Upper lobe of right lung (tissue), 1 donor: ENCODE results near the gene ASCC2. TPM values are rescaled to one million over a fixed set of nuclear protein-coding genes. Genes with fewer than 3 reads are reported as not detected.
"Not testable (repeated sequence)": the region's sequence is repeated elsewhere in the genome, so short reads cannot be mapped to it uniquely, and the experiment has no call there.

Experiments used
- ATAC-seq: fragments of 200-7000 bp; cut with Tn5 transposase; one replicate; pipeline ENCODE4 v1.9.1; 2020; ENCODE audit warnings: mild to moderate bottlenecking, moderate library complexity
- DNase-seq: peaks from one replicate; pipeline ENCODE4 v3.0.0-alpha.2; 2020
- H3K27ac ChIP-seq: fragments of 200-600 bp; one replicate; pipeline ENCODE4 v1.8.0; 2022
- H3K27me3 ChIP-seq: fragments of 200-600 bp; one replicate; pipeline ENCODE4 v1.8.0; 2022; ENCODE audit warnings: mild to moderate bottlenecking
- H3K36me3 ChIP-seq: fragments of 200-600 bp; one replicate; pipeline ENCODE4 v1.8.0; 2022
- H3K4me1 ChIP-seq: fragments of 200-600 bp; one replicate; pipeline ENCODE4 v1.8.0; 2022
- H3K4me3 ChIP-seq: fragments of 200-600 bp; one replicate; pipeline ENCODE4 v1.8.0; 2022; ENCODE audit warnings: mild to moderate bottlenecking
- H3K9me3 ChIP-seq: fragments of 200-600 bp; one replicate; pipeline ENCODE4 v1.8.0; 2022
- CTCF ChIP-seq: fragments of 200-600 bp; IDR thresholded peaks from one replicate; pipeline ENCODE4 v1.8.0; 2022; ENCODE audit warnings: antibody characterized with exemption
- intact Hi-C: fragments of 100-400 bp; cut with DNase I; formaldehyde crosslinking; loops from one replicate; pipeline ENCODE4 v1.11.0; 2022
- total RNA-seq: library from RNA; stranded (reverse); fragmentation: NEBNext Ultra II Directional; extraction: Animal tissue kit (Norgen Biotek cat#: 25700); gene quantifications from one replicate; pipeline ENCODE4 v1.2.1, GENCODE V29; 2021
- donor health status: DM: no; HTN: yes; CAD: no; lungs with severe emphysema.

Gene ASCC2
- total RNA-seq, 1 donor from 2014 or later: 54.6 TPM

GRCh38 chr22:29861672-29862297, 23.7 kb upstream of the ASCC2 start:
- TF ChIP-seq CTCF: no peak
- Histone ChIP-seq H3K27ac (no peak overlapping the region), H3K9me3 (no peaks in the 10 kb centered on the region), H3K36me3 (no peaks in the 10 kb centered on the region), H3K4me3 (no peak overlapping the region), H3K4me1 (no peaks in the 10 kb centered on the region), H3K27me3 (no peaks in the 10 kb centered on the region)
- intact Hi-C loops: no loop called here
- ATAC-seq (no peak), DNase-seq (no peak)

- Histone ChIP-seq H3K27me3 (no peaks in the 10 kb centered on the region), H3K4me1 (no peaks in the 10 kb centered on the region), H3K27ac (no peak overlapping the region), H3K4me3 (no peak overlapping the region), H3K36me3 (no peaks in the 10 kb centered on the region), H3K9me3 (no peaks in the 10 kb centered on the region)
- no peak for DNase-seq
- TF ChIP-seq CTCF: no peak
- intact Hi-C loops: no loop called here
- ATAC-seq: no peak
Observed at GRCh38 chr22:29860006-29860766, 22.1 kb upstream of the ASCC2 start.

- H3K27ac ChIP-seq, H3K4me3 ChIP-seq, ATAC-seq, intact Hi-C loops, H3K36me3 ChIP-seq, H3K27me3 ChIP-seq, H3K9me3 ChIP-seq, DNase-seq, H3K4me1 ChIP-seq: not testable (repeated sequence)
Observed at GRCh38 chr22:29859030-29859429, 21.0 kb upstream of the ASCC2 start.

GRCh38 chr22:29856496-29856895, 18.4 kb upstream of the ASCC2 start:
- no peak for ATAC-seq
- Histone ChIP-seq H3K9me3 (no peaks in the 10 kb centered on the region), H3K4me1 (no peaks in the 10 kb centered on the region), H3K27ac (no peak overlapping the region), H3K4me3 (no peak overlapping the region), H3K27me3 (no peaks in the 10 kb centered on the region), H3K36me3 (no peaks in the 10 kb centered on the region)
- intact Hi-C loops: no loop called here
- TF ChIP-seq CTCF: no peak
- DNase-seq: no peak

DNA sequence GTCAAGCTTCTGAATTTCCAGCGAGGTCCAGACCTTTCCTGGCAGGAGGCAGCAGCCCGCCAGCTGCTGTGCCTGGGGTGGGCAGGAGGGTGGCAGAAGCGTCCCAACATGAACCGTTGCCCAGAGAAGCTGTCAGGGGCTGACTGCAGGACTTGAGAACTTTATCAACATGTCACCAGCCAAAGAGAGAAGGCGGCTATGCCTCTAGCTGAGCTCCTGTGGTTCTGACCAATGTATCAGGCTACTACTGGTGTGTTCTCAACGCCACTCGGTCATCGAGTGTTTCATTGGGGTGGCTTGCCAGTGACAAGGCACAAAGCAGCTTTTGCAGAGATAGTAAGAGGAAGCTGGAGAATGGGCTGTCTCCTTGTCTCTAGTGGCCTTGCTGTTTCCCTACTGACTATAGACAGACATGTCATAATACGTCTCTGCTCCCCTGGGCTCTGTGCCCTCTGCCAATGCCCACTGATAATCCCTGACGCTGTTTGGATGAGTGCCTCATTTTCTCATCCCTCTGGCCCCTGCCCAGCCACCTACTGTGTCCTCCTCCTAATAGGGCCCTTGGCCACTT, 17.6 kb upstream of the ASCC2 start:
- DNase-seq: no peak
- no peaks in the 10 kb centered on the region for H3K9me3 ChIP-seq
- no peak overlapping the region for H3K4me3 ChIP-seq
- H3K27me3 ChIP-seq: no peaks in the 10 kb centered on the region
- no peak overlapping the region for H3K27ac ChIP-seq
- ATAC-seq: peak; percentile 75
- intact Hi-C loops: no loop called here
- no peaks in the 10 kb centered on the region for H3K4me1 ChIP-seq
- TF ChIP-seq CTCF: no peak
- H3K36me3 ChIP-seq: no peaks in the 10 kb centered on the region

DNA sequence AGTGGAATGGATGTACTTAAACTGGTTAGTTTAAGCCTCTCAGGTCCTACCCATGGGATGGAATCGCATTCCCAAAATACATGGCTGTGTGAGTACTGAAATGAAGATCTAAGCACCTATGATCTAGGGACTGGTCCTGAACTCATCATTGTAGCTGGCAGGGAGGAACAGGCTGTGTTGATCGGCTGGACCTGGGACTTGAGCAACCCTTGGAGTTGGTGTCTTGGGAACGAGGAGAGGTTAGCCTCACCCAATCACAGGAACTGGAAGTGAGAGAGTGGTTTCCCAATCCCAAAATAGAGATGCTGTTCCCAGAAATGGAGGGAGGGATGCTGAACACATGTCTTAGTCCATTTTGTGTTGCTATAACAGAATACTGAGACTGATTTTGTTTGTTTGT, 16.4 kb upstream of the ASCC2 start:
- intact Hi-C loops: no loop called here
- Histone ChIP-seq H3K4me1 (no peaks in the 10 kb centered on the region), H3K4me3 (no peak overlapping the region), H3K27me3 (no peaks in the 10 kb centered on the region), H3K36me3 (no peaks in the 10 kb centered on the region), H3K27ac (no peak overlapping the region), H3K9me3 (no peaks in the 10 kb centered on the region)
- ATAC-seq (no peak), DNase-seq (no peak)
- no peak for TF ChIP-seq CTCF
